B cell (primary cell): ENCODE measurements around the gene ENO3. TPM values are rescaled to one million over a fixed set of nuclear protein-coding genes. Genes with fewer than 3 reads are reported as not detected.

Experiments used
- ATAC-seq: fragments of 200-7000 bp; cut with Tn5 transposase; one replicate; pipeline ENCODE4 v1.10.0; 2021; ENCODE audit warnings: low read depth, mild to moderate bottlenecking, moderate number of reproducible peaks, moderate library complexity
- CTCF ChIA-PET: fragments of 350-600 bp; sonication (Branson Sonifier 250); formaldehyde crosslinking; loops from one replicate; lab custom pipeline; 2021; ENCODE audit warnings: antibody characterized with exemption, inconsistent platforms; lab: Charles Lee
- POLR2A ChIA-PET: fragments of 350-600 bp; sonication (Branson Sonifier 250); formaldehyde crosslinking; loops from one replicate; lab custom pipeline; 2021; ENCODE audit warnings: antibody characterized with exemption; lab: Charles Lee
- DNase-seq: peaks from one replicate; pipeline ENCODE4 v3.0.0; 2013
- H2AFZ ChIP-seq: 2 replicates; pipeline ENCODE4 v1.6.1; 2012; ENCODE audit warnings: mild to moderate bottlenecking, low read depth, low read length; ENCODE audit not compliant: insufficient read depth, poor library complexity, severe bottlenecking
- H3K27ac ChIP-seq, 2 donors: 1 replicate in 1 of 2; 2 replicates in 1 of 2; pipeline ENCODE4 v1.5.1; 2012 to 2013; ENCODE audit warnings: low read length in 2 of 2, mild to moderate bottlenecking in 2 of 2, moderate library complexity in 1 of 2
- H3K27me3 ChIP-seq, 4 experiments: fragments of 200-600 bp in 1 of 4; sonication (generic) in 1 of 4; replicated peaks in 1 of 4; 1 replicate in 2 of 4; 2 replicates in 2 of 4; pipeline versions ENCODE4 v1.6.1 to v1.7.0; 2013 to 2016; ENCODE audit warnings: low read length in 3 of 4, mild to moderate bottlenecking in 2 of 4, mixed read lengths in 1 of 4, moderate library complexity in 1 of 4; ENCODE audit not compliant: insufficient read depth in 4 of 4, control insufficient read depth in 3 of 4; ENCODE audit errors: control extremely low read depth in 1 of 4
- H3K36me3 ChIP-seq, 2 experiments: replicated peaks in 1 of 2; 1 replicate in 1 of 2; 2 replicates in 1 of 2; pipeline versions ENCODE4 v1.6.1 to v1.7.1; 2013; ENCODE audit warnings: low read length in 1 of 2; ENCODE audit not compliant: insufficient read depth in 2 of 2, control insufficient read depth in 1 of 2; ENCODE audit errors: control extremely low read depth in 1 of 2, extremely low read depth in 1 of 2
- H3K4me1 ChIP-seq, 2 donors: fragments of 200-600 bp in 1 of 2; sonication (generic) in 1 of 2; 1 replicate in 1 of 2; 2 replicates in 1 of 2; pipeline versions ENCODE4 v1.5.1 to v1.6.1; 2013 to 2017; ENCODE audit warnings: low read length in 2 of 2; ENCODE audit not compliant: control insufficient read depth in 2 of 2, insufficient read depth in 2 of 2
- H3K4me2 ChIP-seq: replicated peaks from 2 replicates; pipeline ENCODE3; 2012; ENCODE audit warnings: mild to moderate bottlenecking, low read depth, low read length; ENCODE audit not compliant: poor library complexity, severe bottlenecking
- H3K4me3 ChIP-seq, 5 experiments: fragments of 200-600 bp in 1 of 5; sonication (generic) in 1 of 5; 1 replicate in 3 of 5; 2 replicates in 2 of 5; pipeline versions ENCODE4 v1.5.1 to v1.7.0; 2011 to 2016; ENCODE audit warnings: low read length in 4 of 5, mild to moderate bottlenecking in 4 of 5, low read depth in 2 of 5, control low read depth in 1 of 5, moderate library complexity in 1 of 5; ENCODE audit not compliant: insufficient read depth in 1 of 5; ENCODE audit errors: control extremely low read depth in 1 of 5, extremely low read depth in 1 of 5
- H3K79me2 ChIP-seq: fragments of 200-600 bp; sonication (generic); one replicate; pipeline ENCODE4 v1.6.0; 2016; ENCODE audit warnings: low read length; ENCODE audit not compliant: control insufficient read depth, insufficient read depth
- H3K9ac ChIP-seq: fragments of 200-600 bp; sonication (generic); 2 replicates; pipeline ENCODE4 v1.6.1; 2017; ENCODE audit warnings: mild to moderate bottlenecking, low read length, moderate library complexity
- H3K9me3 ChIP-seq, 3 donors: one replicate each; pipeline versions ENCODE4 v1.6.1 to v1.7.1; 2013; ENCODE audit warnings: low read length in 2 of 3; ENCODE audit not compliant: control insufficient read depth in 2 of 3, insufficient read depth in 1 of 3; ENCODE audit errors: control extremely low read depth in 1 of 3
- H4K20me1 ChIP-seq: 2 replicates; pipeline ENCODE4 v1.6.0; 2012; ENCODE audit warnings: mild to moderate bottlenecking, low read length; ENCODE audit not compliant: insufficient read depth, control insufficient read depth, poor library complexity, severe bottlenecking
- H3K27ac Mint-ChIP-seq: one replicate; pipeline ENCODE4 v1.8.0; 2021; ENCODE audit warnings: mixed read lengths
- H3K27me3 Mint-ChIP-seq: one replicate; pipeline ENCODE4 v1.8.0; 2021; ENCODE audit warnings: mixed read lengths
- H3K4me1 Mint-ChIP-seq: one replicate; pipeline ENCODE4 v1.8.0; 2021; ENCODE audit warnings: mixed read lengths
- H3K4me3 Mint-ChIP-seq: one replicate; pipeline ENCODE4 v1.8.0; 2021; ENCODE audit warnings: mixed read lengths
- H3K9me3 Mint-ChIP-seq: one replicate; pipeline ENCODE4 v1.8.0; 2022; ENCODE audit warnings: mixed read lengths; ENCODE audit not compliant: insufficient read depth
- CTCF ChIP-seq: fragments of 200-600 bp; IDR thresholded peaks from one replicate; pipeline ENCODE4 v1.8.0; 2022; ENCODE audit warnings: antibody characterized with exemption, mild to moderate bottlenecking
- EZH2 ChIP-seq: IDR thresholded peaks from 2 replicates; pipeline ENCODE4 v1.6.1; 2012; ENCODE audit warnings: borderline replicate concordance, low read depth, mild to moderate bottlenecking, moderate library complexity, low read length; ENCODE audit not compliant: insufficient read depth, poor library complexity, severe bottlenecking
- WGBS: methylation state at CpG from one replicate; pipeline ENCODE4 v1.1.5; 2013; ENCODE audit warnings: missing lambda C conversion rate; ENCODE audit not compliant: insufficient coverage; 5-methylcytosine and 5-hydroxymethylcytosine counted together
- intact Hi-C: fragments of 100-400 bp; cut with micrococcal nuclease; formaldehyde crosslinking; loops from one replicate; pipeline ENCODE4 v1.10.0; 2022
- polyA plus RNA-seq: library from polyadenylated mRNA; depleted of rRNA; stranded (reverse); fragments of >200 nt; gene quantifications from 2 replicates; pipeline ENCODE4 v1.2.3, GENCODE V29; 2012
- total RNA-seq, 2 donors: library from RNA; stranded (reverse); fragments of 120-200 nt in 1 of 2; gene quantifications; 1 replicate in 1 of 2; 2 replicates in 1 of 2; pipeline versions ENCODE4 v1.2.3 to v1.2.4, GENCODE V29; 2013 to 2022

ENO3 gene
- total and polyA plus RNA-seq, 2 donors (not counting 1 experiment from before 2014, with no cell fraction given): 34.8 to 50.1 TPM

GRCh38 chr17:4987767-4988567, 37.0 kb downstream of the ENO3 start:
- POLR2A ChIA-PET: interaction anchor here (0.6 to 3.1 kb wide), 9 partner anchors 9 to 621 kb away, joined by 3 to 11 read pairs (median 6); partner anchors contain the start of genes INCA1, KIF1C, RNF167 and SLC25A11
- H3K9ac ChIP-seq: peak overlapping the region; percentile 88
- peak overlapping the region; percentile 90 for H3K27ac Mint-ChIP-seq
- CTCF ChIA-PET: interaction anchor here (0.7 to 5.9 kb wide), 12 partner anchors 9 to 324 kb away, joined by 3 to 35 read pairs (median 4); partner anchors contain the start of genes INCA1, KIF1C, PFN1 and RNF167
- H2AFZ ChIP-seq: peak overlapping the region; percentile 96
- H3K9me3 Mint-ChIP-seq: no peaks in the 10 kb centered on the region
- no peaks in the 10 kb centered on the region for H3K27me3 Mint-ChIP-seq
- peak; percentile 39 for ATAC-seq
- peak overlapping the region; percentile 84 to 90 for H3K27ac ChIP-seq
- H3K27me3 ChIP-seq: no peaks in the 10 kb centered on the region
- peak overlapping the region; percentile 91 for H3K4me3 Mint-ChIP-seq
- H3K4me1 Mint-ChIP-seq: peaks cover 31% of the 10 kb centered on the region
- intact Hi-C loops: loop anchor here (1.0 to 5.0 kb wide), 5 partner anchors 9 to 124 kb away; partner anchors contain the start of genes INCA1, KIF1C, SPAG7 and ZNF232
- H3K4me1 ChIP-seq: peaks cover 21 to 28% of the 10 kb centered on the region in 2 donors
- peak; percentile 61 for DNase-seq
- peak overlapping the region; percentile 67 to 96 (median 81) for H3K4me3 ChIP-seq
- WGBS: 1% methylated on average over 28 of the region's 30 CpGs
- no peaks in the 10 kb centered on the region for H3K9me3 ChIP-seq
- H3K4me2 ChIP-seq: peak overlapping the region; percentile 95
- H3K79me2 ChIP-seq: peaks cover 6% of the 10 kb centered on the region
- no peaks in the 10 kb centered on the region for H4K20me1 ChIP-seq
- peaks cover 0 to 4% of the 10 kb centered on the region in 2 experiments for H3K36me3 ChIP-seq
- TF ChIP-seq EZH2 (no peak), CTCF (no peak)
